Mesenchymal stem cell (in vitro differentiated cells and primary cell): ENCODE results near the gene HAPLN3.
A peak's percentile ranks its signal among the peaks of the same experiment; 100 is the strongest.

Source experiments
- DNase-seq: peaks from one replicate; pipeline ENCODE4 v3.0.0-alpha.2; 2013
- H2AFZ ChIP-seq: one replicate; pipeline ENCODE4 v1.6.1; 2013; ENCODE audit warnings: low read depth, mild to moderate bottlenecking, control low read depth, inconsistent platforms, low read length, moderate library complexity
- H2AK5ac ChIP-seq: 2 replicates; pipeline ENCODE4 v1.6.1; 2013; ENCODE audit warnings: low read length, moderate library complexity, mild to moderate bottlenecking, inconsistent platforms; ENCODE audit not compliant: severe bottlenecking
- H2BK120ac ChIP-seq: one replicate; pipeline ENCODE4 v1.6.1; 2013; ENCODE audit warnings: low read depth, mild to moderate bottlenecking, inconsistent platforms, low read length, moderate library complexity
- H2BK12ac ChIP-seq, 2 experiments: one replicate each; pipeline ENCODE4 v1.6.1; 2013; ENCODE audit warnings: inconsistent platforms in 2 of 2, low read length in 2 of 2, mild to moderate bottlenecking in 2 of 2, moderate library complexity in 2 of 2, control low read depth in 1 of 2
- H2BK15ac ChIP-seq: one replicate; pipeline ENCODE4 v1.6.1; 2013; ENCODE audit warnings: mild to moderate bottlenecking, low read depth, inconsistent platforms; ENCODE audit not compliant: poor library complexity, severe bottlenecking
- H2BK5ac ChIP-seq: 2 replicates; pipeline ENCODE4 v1.6.1; 2013; ENCODE audit warnings: low read depth, mild to moderate bottlenecking, low read length, control low read depth, inconsistent platforms; ENCODE audit not compliant: poor library complexity, severe bottlenecking
- H3K14ac ChIP-seq, 2 experiments: one replicate each; pipeline ENCODE4 v1.6.1; 2013; ENCODE audit warnings: inconsistent platforms in 2 of 2, low read length in 2 of 2, control low read depth in 1 of 2, mild to moderate bottlenecking in 1 of 2, moderate library complexity in 1 of 2
- H3K18ac ChIP-seq, 2 experiments: one replicate each; pipeline ENCODE4 v1.6.1; 2013; ENCODE audit warnings: inconsistent platforms in 2 of 2, low read length in 2 of 2, control low read depth in 1 of 2, low read depth in 1 of 2, mild to moderate bottlenecking in 1 of 2
- H3K23ac ChIP-seq, 2 experiments: one replicate each; pipeline ENCODE4 v1.6.1; 2013; ENCODE audit warnings: inconsistent platforms in 2 of 2, low read length in 2 of 2, mild to moderate bottlenecking in 2 of 2, moderate library complexity in 2 of 2, control low read depth in 1 of 2
- H3K27ac ChIP-seq: 2 replicates; pipeline ENCODE4 v1.5.1; 2013; ENCODE audit warnings: mild to moderate bottlenecking, moderate library complexity, low read length, control low read depth, inconsistent platforms; ENCODE audit not compliant: poor library complexity, severe bottlenecking
- H3K27me3 ChIP-seq, 2 experiments: 2 replicates each; pipeline versions ENCODE4 v1.6.1 to v1.7.0; 2013; ENCODE audit warnings: low read length in 2 of 2, mild to moderate bottlenecking in 2 of 2, moderate library complexity in 2 of 2, control low read depth in 1 of 2, inconsistent platforms in 1 of 2; ENCODE audit not compliant: control insufficient read depth in 1 of 2, insufficient read depth in 1 of 2
- H3K36me3 ChIP-seq, 2 experiments: 2 replicates each; pipeline versions ENCODE4 v1.6.1 to v1.7.0; 2013; ENCODE audit warnings: low read length in 2 of 2, control low read depth in 1 of 2, inconsistent platforms in 1 of 2, low read depth in 1 of 2, mild to moderate bottlenecking in 1 of 2; ENCODE audit not compliant: insufficient read depth in 2 of 2, control insufficient read depth in 1 of 2
- H3K4ac ChIP-seq, 2 experiments: one replicate each; pipeline ENCODE4 v1.6.1; 2013; ENCODE audit warnings: inconsistent platforms in 2 of 2, low read length in 2 of 2, mild to moderate bottlenecking in 2 of 2, moderate library complexity in 2 of 2, control low read depth in 1 of 2, low read depth in 1 of 2
- H3K4me1 ChIP-seq: 2 replicates; pipeline ENCODE4 v1.6.1; 2013; ENCODE audit warnings: low read depth, low read length, control low read depth; ENCODE audit not compliant: control insufficient read depth, insufficient read depth
- H3K4me2 ChIP-seq: 2 replicates; pipeline ENCODE4 v1.6.1; 2013; ENCODE audit warnings: low read length, mild to moderate bottlenecking, inconsistent platforms; ENCODE audit not compliant: poor library complexity, severe bottlenecking
- H3K4me3 ChIP-seq, 2 experiments: 2 replicates each; pipeline versions ENCODE4 v1.5.1 to v1.7.0; 2013; ENCODE audit warnings: low read length in 2 of 2, mild to moderate bottlenecking in 2 of 2, control low read depth in 1 of 2, low read depth in 1 of 2; ENCODE audit not compliant: insufficient read depth in 1 of 2
- H3K79me1 ChIP-seq: replicated peaks from 2 replicates; pipeline ENCODE4 v1.6.1; 2013; ENCODE audit warnings: mild to moderate bottlenecking, control low read depth, low read length, inconsistent platforms; ENCODE audit not compliant: poor library complexity, severe bottlenecking
- H3K9ac ChIP-seq: 2 replicates; pipeline ENCODE4 v1.7.0; 2013; ENCODE audit warnings: mild to moderate bottlenecking, low read length, moderate library complexity
- H3K9me3 ChIP-seq: 2 replicates; pipeline ENCODE4 v1.7.0; 2013; ENCODE audit warnings: mild to moderate bottlenecking, low read length; ENCODE audit not compliant: control insufficient read depth
- H4K8ac ChIP-seq: one replicate; pipeline ENCODE4 v1.6.1; 2013; ENCODE audit warnings: inconsistent platforms, mild to moderate bottlenecking, low read length, moderate library complexity
- H4K91ac ChIP-seq: one replicate; pipeline ENCODE4 v1.6.1; 2013; ENCODE audit warnings: mild to moderate bottlenecking, low read length, inconsistent platforms
- WGBS: methylation state at CpG from one replicate; pipeline ENCODE4 v1.1.7; 2013; ENCODE audit warnings: mixed read lengths; 5-methylcytosine and 5-hydroxymethylcytosine counted together

Gene HAPLN3

DNA sequence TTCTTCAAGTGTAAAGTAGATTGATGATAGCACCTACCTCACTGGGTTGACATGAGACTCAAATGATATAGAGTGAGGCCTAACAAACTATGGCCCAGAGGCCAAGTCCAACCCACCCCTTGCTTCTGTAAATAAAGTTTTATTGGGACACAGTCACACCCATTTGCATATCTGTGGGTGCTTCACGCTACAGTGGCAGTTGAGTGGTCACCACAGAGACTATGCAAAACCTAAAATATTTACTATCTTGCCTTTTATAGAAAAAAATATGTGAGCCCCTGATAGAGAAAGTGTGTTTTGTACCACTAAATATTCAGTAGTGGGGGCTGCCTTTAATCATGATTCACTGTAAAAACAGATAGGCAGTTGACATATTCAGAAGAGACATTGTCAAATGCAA, 54.1 kb downstream of the HAPLN3 start:
- no peaks in the 10 kb centered on the region for H3K9me3 ChIP-seq
- H3K4me2 ChIP-seq: no peak overlapping the region
- no peaks in the 10 kb centered on the region for H3K4me1 ChIP-seq
- no peak overlapping the region for H3K4me3 ChIP-seq
- H3K9ac ChIP-seq: no peak overlapping the region
- no peak overlapping the region for H2BK12ac ChIP-seq
- H3K18ac ChIP-seq: no peak overlapping the region
- no peaks in the 10 kb centered on the region for H3K36me3 ChIP-seq
- no peak overlapping the region for H4K91ac ChIP-seq
- H2BK15ac ChIP-seq: no peak overlapping the region
- no peak overlapping the region for H2AFZ ChIP-seq
- no peak overlapping the region for H2AK5ac ChIP-seq
- H2BK120ac ChIP-seq: no peak overlapping the region
- H3K4ac ChIP-seq: no peak overlapping the region
- H3K23ac ChIP-seq: no peak overlapping the region
- H4K8ac ChIP-seq: no peak overlapping the region
- peaks cover 0 to 57% of the 10 kb centered on the region in 2 experiments for H3K27me3 ChIP-seq
- DNase-seq: no peak
- no CpG with 5 or more reads among the region's 1 CpG for WGBS
- no peak overlapping the region for H3K27ac ChIP-seq
- H3K79me1 ChIP-seq: no peaks in the 10 kb centered on the region
- H2BK5ac ChIP-seq: no peak overlapping the region
- H3K14ac ChIP-seq: no peak overlapping the region

DNA sequence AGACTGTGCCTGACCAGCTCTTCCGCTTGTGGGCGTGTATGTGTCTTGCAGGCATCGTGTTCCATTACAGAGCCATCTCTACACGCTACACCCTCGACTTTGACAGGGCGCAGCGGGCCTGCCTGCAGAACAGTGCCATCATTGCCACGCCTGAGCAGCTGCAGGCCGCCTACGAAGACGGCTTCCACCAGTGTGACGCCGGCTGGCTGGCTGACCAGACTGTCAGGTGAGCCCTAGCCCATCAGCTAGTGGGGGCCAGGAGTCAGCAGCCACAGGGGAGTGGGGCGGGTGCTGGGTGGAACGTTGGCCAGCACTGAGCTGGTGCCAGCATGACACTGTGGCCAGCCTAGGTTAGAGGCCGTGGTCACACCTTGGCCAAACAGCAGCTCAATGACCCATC, 55.4 kb downstream of the HAPLN3 start:
- Histone ChIP-seq H2AK5ac (no peak overlapping the region), H3K4me1 (no peaks in the 10 kb centered on the region), H4K91ac (no peak overlapping the region), H2BK12ac (no peak overlapping the region), H2BK5ac (no peak overlapping the region), H3K4me3 (no peak overlapping the region), H3K4ac (no peak overlapping the region), H2AFZ (no peak overlapping the region), H4K8ac (no peak overlapping the region), H3K18ac (peak overlapping the region in 1 of 2 experiments; percentile 0), H2BK15ac (no peak overlapping the region), H3K14ac (peak overlapping the region in 1 of 2 experiments; percentile 74), H3K23ac (no peak overlapping the region), H3K27me3 (peaks cover 0 to 51% of the 10 kb centered on the region in 2 experiments), H3K9ac (no peak overlapping the region), H2BK120ac (no peak overlapping the region), H3K4me2 (no peak overlapping the region), H3K9me3 (no peaks in the 10 kb centered on the region), H3K79me1 (no peaks in the 10 kb centered on the region), H3K27ac (no peak overlapping the region), H3K36me3 (no peaks in the 10 kb centered on the region)
- 83% methylated on average over 16 of the region's 16 CpGs for WGBS
- no peak for DNase-seq

DNA sequence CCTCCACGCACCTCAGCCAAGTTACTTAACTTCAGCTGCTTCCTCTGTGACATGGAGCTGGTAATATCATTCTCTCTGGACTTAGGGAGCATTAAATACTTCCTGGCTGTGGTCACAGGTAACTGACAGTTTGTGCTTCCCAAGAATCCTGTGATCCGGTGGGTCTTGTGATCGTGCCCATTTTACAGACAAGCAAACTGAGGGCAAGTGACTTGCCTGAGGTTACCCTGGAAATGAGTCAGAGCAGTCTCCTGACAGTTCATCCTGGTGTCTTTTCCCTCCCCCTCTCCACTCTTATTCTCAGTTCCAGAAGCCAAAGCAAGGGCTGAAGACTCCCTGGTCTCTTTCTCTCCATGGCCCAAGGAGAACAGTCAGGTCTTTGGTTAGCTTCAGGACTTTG, 56.2 kb downstream of the HAPLN3 start:
- H3K36me3 ChIP-seq: no peaks in the 10 kb centered on the region
- no peak overlapping the region for H2BK5ac ChIP-seq
- H3K27ac ChIP-seq: no peak overlapping the region
- no peak overlapping the region for H2AK5ac ChIP-seq
- no peak overlapping the region for H4K91ac ChIP-seq
- H4K8ac ChIP-seq: no peak overlapping the region
- no peak overlapping the region for H3K4me3 ChIP-seq
- DNase-seq: no peak
- H3K23ac ChIP-seq: no peak overlapping the region
- no peaks in the 10 kb centered on the region for H3K9me3 ChIP-seq
- H3K4me2 ChIP-seq: no peak overlapping the region
- no peak overlapping the region for H2BK12ac ChIP-seq
- no peak overlapping the region for H2BK15ac ChIP-seq
- H3K79me1 ChIP-seq: no peaks in the 10 kb centered on the region
- H3K4ac ChIP-seq: no peak overlapping the region
- no peak overlapping the region for H3K14ac ChIP-seq
- peaks cover 0 to 46% of the 10 kb centered on the region in 2 experiments for H3K27me3 ChIP-seq
- H3K18ac ChIP-seq: no peak overlapping the region
- H2BK120ac ChIP-seq: no peak overlapping the region
- no peak overlapping the region for H2AFZ ChIP-seq
- H3K4me1 ChIP-seq: no peaks in the 10 kb centered on the region
- H3K9ac ChIP-seq: no peak overlapping the region
- WGBS: 85% methylated on average over 3 of the region's 3 CpGs

DNA sequence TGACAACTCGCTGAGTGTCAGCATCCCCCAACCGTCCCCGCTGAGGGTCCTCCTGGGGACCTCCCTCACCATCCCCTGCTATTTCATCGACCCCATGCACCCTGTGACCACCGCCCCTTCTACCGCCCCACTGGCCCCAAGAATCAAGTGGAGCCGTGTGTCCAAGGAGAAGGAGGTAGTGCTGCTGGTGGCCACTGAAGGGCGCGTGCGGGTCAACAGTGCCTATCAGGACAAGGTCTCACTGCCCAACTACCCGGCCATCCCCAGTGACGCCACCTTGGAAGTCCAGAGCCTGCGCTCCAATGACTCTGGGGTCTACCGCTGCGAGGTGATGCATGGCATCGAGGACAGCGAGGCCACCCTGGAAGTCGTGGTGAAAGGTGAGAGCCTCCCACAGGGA, 56.7 kb downstream of the HAPLN3 start:
- no peaks in the 10 kb centered on the region for H3K36me3 ChIP-seq
- no peak overlapping the region for H2AFZ ChIP-seq
- H2BK5ac ChIP-seq: no peak overlapping the region
- H3K4me1 ChIP-seq: no peaks in the 10 kb centered on the region
- no peak overlapping the region for H2BK12ac ChIP-seq
- no peaks in the 10 kb centered on the region for H3K79me1 ChIP-seq
- H2BK15ac ChIP-seq: no peak overlapping the region
- H3K9ac ChIP-seq: no peak overlapping the region
- H4K91ac ChIP-seq: no peak overlapping the region
- no peak overlapping the region for H2BK120ac ChIP-seq
- no peak overlapping the region for H3K27ac ChIP-seq
- no peak overlapping the region for H3K14ac ChIP-seq
- no peak overlapping the region for H3K4me3 ChIP-seq
- no peak overlapping the region for H4K8ac ChIP-seq
- 85% methylated on average over 17 of the region's 18 CpGs for WGBS
- no peak overlapping the region for H3K18ac ChIP-seq
- no peak overlapping the region for H3K23ac ChIP-seq
- peaks cover 0 to 42% of the 10 kb centered on the region in 2 experiments for H3K27me3 ChIP-seq
- no peak overlapping the region for H3K4me2 ChIP-seq
- no peak for DNase-seq
- no peak overlapping the region for H3K4ac ChIP-seq
- H3K9me3 ChIP-seq: no peaks in the 10 kb centered on the region
- H2AK5ac ChIP-seq: no peak overlapping the region
